Esophagus (tissue), 2 donors: ENCODE data around the gene MEOX2. TPM values are rescaled to one million over a fixed set of nuclear protein-coding genes. Genes with fewer than 3 reads are reported as not detected.

Source experiments
- H3K27ac ChIP-seq, 2 donors: one replicate each; pipeline ENCODE4 v1.5.1; 2013; ENCODE audit warnings: low read depth in 2 of 2, mild to moderate bottlenecking in 2 of 2, inconsistent platforms in 1 of 2, low read length in 1 of 2, moderate library complexity in 1 of 2
- H3K27me3 ChIP-seq, 2 donors: one replicate each; pipeline ENCODE4 v1.6.1; 2013; ENCODE audit warnings: low read length in 2 of 2, control low read depth in 1 of 2, mild to moderate bottlenecking in 1 of 2; ENCODE audit not compliant: insufficient read depth in 2 of 2, control insufficient read depth in 1 of 2
- H3K36me3 ChIP-seq, 2 donors: one replicate each; pipeline ENCODE4 v1.6.1; 2013; ENCODE audit warnings: low read length in 1 of 2; ENCODE audit not compliant: control insufficient read depth in 2 of 2, insufficient read depth in 2 of 2
- H3K4me1 ChIP-seq, 2 donors: one replicate each; pipeline ENCODE4 v1.6.1; 2013; ENCODE audit warnings: low read length in 1 of 2; ENCODE audit not compliant: control insufficient read depth in 2 of 2, insufficient read depth in 2 of 2
- H3K4me3 ChIP-seq, 2 donors: one replicate each; pipeline ENCODE4 v1.5.1; 2013; ENCODE audit warnings: low read length in 2 of 2, mild to moderate bottlenecking in 2 of 2, low read depth in 1 of 2, moderate library complexity in 1 of 2
- H3K9me3 ChIP-seq, 2 donors: one replicate each; pipeline ENCODE4 v1.6.1; 2013; ENCODE audit warnings: mild to moderate bottlenecking in 2 of 2, low read depth in 1 of 2, low read length in 1 of 2, moderate library complexity in 1 of 2; ENCODE audit not compliant: control insufficient read depth in 2 of 2, insufficient read depth in 1 of 2
- WGBS, 2 donors: extraction: QIAGEN DNeasy Blood & Tissue Kit; methylation state at CpG; one replicate each; pipeline ENCODE4 v1.1.7; 2013; 5-methylcytosine and 5-hydroxymethylcytosine counted together
- polyA plus RNA-seq, 2 donors: library from polyadenylated mRNA; stranded (reverse); fragments of 200-250 nt; gene quantifications; one replicate each; pipeline ENCODE4 v1.2.3, GENCODE V29; 2013
- donor health status: healthy with polysubstance abuse.
- donor health status: Bipolar disorder and iron deficiency.

Gene MEOX2
- polyA plus RNA-seq, 2 donors: 0.67 to 0.94 TPM

GRCh38 chr7:15682751-15683245, 3.7 kb downstream of the MEOX2 start:
- 67 to 73% methylated on average over 5 of the region's 5 CpGs for WGBS, 2 donors
- no peaks in the 10 kb centered on the region for H3K36me3 ChIP-seq
- no peak overlapping the region for H3K27ac ChIP-seq
- H3K27me3 ChIP-seq: peaks cover 0 to 10% of the 10 kb centered on the region in 2 donors
- peaks cover 0 to 6% of the 10 kb centered on the region in 2 donors for H3K4me1 ChIP-seq
- peaks cover 0 to 5% of the 10 kb centered on the region in 2 donors for H3K9me3 ChIP-seq
- no peak overlapping the region for H3K4me3 ChIP-seq

- peaks cover 0 to 5% of the 10 kb centered on the region in 2 donors for H3K9me3 ChIP-seq
- no peak overlapping the region for H3K4me3 ChIP-seq
- H3K27ac ChIP-seq: no peak overlapping the region
- H3K36me3 ChIP-seq: no peaks in the 10 kb centered on the region
- H3K27me3 ChIP-seq: peaks cover 0 to 5% of the 10 kb centered on the region in 2 donors
- peaks cover 0 to 6% of the 10 kb centered on the region in 2 donors for H3K4me1 ChIP-seq
Measured at GRCh38 chr7:15682111-15682510, 4.4 kb downstream of the MEOX2 start.

DNA sequence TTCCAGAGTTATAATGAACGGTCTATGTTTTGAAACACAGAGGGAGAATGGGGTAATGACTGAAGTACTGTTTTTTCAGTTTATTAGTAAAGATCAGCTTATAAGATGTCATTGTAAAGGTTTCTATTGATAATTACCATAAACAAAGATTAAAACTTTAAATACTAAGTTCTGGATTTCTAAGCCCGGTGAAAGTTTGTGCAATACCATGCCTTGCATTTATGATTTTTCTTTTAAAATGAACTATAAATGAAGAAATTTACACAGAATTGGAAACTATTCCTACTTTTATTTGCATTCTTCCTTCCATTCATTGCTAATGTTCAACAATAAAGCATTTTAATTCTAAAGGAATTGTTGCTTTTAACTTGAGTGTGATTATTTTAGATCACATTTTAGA, 4.9 kb downstream of the MEOX2 start:
- Histone ChIP-seq H3K27me3 (peaks cover 0 to under 1% of the 10 kb centered on the region in 2 donors), H3K9me3 (peaks cover 0 to 2% of the 10 kb centered on the region in 2 donors), H3K4me1 (peaks cover 0 to 6% of the 10 kb centered on the region in 2 donors), H3K27ac (no peak overlapping the region), H3K36me3 (no peaks in the 10 kb centered on the region), H3K4me3 (no peak overlapping the region)
- WGBS, 2 donors: 76 to 78% methylated on average over 2 of the region's 2 CpGs

- Histone ChIP-seq H3K27ac (no peak overlapping the region), H3K36me3 (no peaks in the 10 kb centered on the region), H3K9me3 (no peaks in the 10 kb centered on the region), H3K27me3 (no peaks in the 10 kb centered on the region), H3K4me1 (peaks cover 0 to 6% of the 10 kb centered on the region in 2 donors), H3K4me3 (no peak overlapping the region)
- 73 to 79% methylated on average over 1 of the region's 1 CpG for WGBS, 2 donors
Measured at GRCh38 chr7:15681186-15681585, 5.3 kb downstream of the MEOX2 start.

DNA sequence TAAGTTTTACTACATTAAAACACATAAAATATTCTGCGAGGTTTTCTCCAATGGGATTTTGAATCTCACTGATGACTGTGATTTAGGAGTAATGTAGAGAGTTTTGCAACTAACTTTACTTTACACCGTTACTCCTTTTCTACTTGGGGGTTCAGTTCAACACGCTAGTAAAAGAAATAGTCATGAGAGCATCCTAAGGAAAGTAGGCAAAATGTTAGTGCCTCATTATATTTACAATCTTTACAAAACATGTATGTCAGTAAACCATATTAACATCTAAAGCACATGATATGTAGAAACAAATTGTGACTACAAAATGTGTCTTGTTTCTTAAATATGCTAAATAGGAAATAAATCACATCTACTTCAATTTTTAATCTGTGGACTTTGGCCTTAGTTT, 6.0 kb downstream of the MEOX2 start:
- Histone ChIP-seq H3K4me3 (no peak overlapping the region), H3K36me3 (no peaks in the 10 kb centered on the region), H3K4me1 (no peaks in the 10 kb centered on the region), H3K27ac (no peak overlapping the region), H3K9me3 (no peaks in the 10 kb centered on the region), H3K27me3 (no peaks in the 10 kb centered on the region)
- WGBS, 2 donors: 82 to 88% methylated on average over 3 of the region's 3 CpGs

DNA sequence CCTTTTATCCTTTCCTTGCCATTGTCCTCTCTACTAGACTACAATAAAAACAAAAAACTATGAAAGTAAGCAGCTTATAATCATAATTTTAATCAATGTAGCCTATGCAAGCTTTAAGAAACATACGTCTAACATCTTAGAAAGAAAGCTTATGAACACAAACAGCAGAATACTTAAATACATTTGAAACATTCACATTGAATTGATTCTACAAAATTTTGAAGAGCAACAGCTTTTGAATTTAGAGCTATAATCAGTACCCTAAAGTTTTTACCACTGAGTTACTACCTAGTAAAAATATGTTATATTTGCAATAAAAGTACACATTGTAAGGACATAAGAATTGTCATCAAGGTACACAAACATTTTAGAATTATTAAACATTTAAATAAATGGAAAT, 7.2 kb downstream of the MEOX2 start:
- Histone ChIP-seq H3K36me3 (no peaks in the 10 kb centered on the region), H3K27ac (no peak overlapping the region), H3K4me1 (no peaks in the 10 kb centered on the region), H3K9me3 (no peaks in the 10 kb centered on the region), H3K4me3 (no peak overlapping the region), H3K27me3 (no peaks in the 10 kb centered on the region)
- WGBS, 2 donors: 81 to 82% methylated on average over 1 of the region's 1 CpG

DNA sequence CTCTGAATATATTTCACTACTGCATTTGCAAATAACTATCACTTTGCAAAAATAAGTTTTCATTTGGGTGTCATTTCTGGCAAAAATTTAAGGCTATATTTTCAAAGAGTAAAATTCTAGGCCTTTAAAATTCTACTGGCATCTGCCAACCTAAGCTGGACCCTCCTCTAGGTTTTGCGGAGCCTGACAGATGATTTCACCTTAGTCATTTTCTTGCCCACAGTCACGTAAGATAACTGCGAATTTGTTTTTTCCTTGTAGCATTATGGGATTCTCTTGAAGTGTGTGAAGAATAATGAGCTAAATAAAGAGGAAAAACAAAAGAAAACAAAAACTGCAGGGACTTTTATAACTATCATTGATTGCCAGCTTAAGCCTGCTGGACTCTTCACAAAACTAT, 7.8 kb downstream of the MEOX2 start:
- H3K36me3 ChIP-seq: no peaks in the 10 kb centered on the region
- H3K4me3 ChIP-seq: no peak overlapping the region
- no peak overlapping the region for H3K27ac ChIP-seq
- no peaks in the 10 kb centered on the region for H3K4me1 ChIP-seq
- 85 to 89% methylated on average over 3 of the region's 3 CpGs for WGBS, 2 donors
- H3K9me3 ChIP-seq: no peaks in the 10 kb centered on the region
- H3K27me3 ChIP-seq: no peaks in the 10 kb centered on the region

- Histone ChIP-seq H3K27me3 (no peaks in the 10 kb centered on the region), H3K4me3 (no peak overlapping the region), H3K27ac (no peak overlapping the region), H3K4me1 (no peaks in the 10 kb centered on the region), H3K9me3 (no peaks in the 10 kb centered on the region), H3K36me3 (no peaks in the 10 kb centered on the region)
- 86 to 88% methylated on average over 2 of the region's 2 CpGs for WGBS, 2 donors
Measured at GRCh38 chr7:15675379-15675778, 11.1 kb downstream of the MEOX2 start.

DNA sequence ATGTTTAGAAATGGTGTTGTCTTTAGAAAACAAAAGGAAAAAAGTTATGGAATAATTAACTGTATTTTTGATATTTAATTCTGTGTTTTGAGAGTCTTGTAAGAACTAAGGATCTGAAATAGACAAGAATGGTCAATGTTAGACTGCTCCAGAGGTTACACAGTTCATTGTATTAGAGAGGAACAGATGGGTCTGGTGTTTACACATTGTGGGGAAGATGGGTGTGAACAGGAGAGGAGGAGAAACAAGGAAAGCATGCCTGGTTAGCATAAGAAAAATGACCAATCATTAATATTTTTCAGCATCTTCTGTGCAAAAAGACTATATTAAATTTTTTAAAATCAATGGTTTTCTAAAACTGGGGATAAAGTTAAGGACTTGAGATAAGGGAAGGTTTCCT, 11.9 kb downstream of the MEOX2 start:
- H3K36me3 ChIP-seq: no peaks in the 10 kb centered on the region
- H3K4me1 ChIP-seq: no peaks in the 10 kb centered on the region
- no peaks in the 10 kb centered on the region for H3K9me3 ChIP-seq
- no peaks in the 10 kb centered on the region for H3K27me3 ChIP-seq
- H3K4me3 ChIP-seq: no peak overlapping the region
- H3K27ac ChIP-seq: no peak overlapping the region

DNA sequence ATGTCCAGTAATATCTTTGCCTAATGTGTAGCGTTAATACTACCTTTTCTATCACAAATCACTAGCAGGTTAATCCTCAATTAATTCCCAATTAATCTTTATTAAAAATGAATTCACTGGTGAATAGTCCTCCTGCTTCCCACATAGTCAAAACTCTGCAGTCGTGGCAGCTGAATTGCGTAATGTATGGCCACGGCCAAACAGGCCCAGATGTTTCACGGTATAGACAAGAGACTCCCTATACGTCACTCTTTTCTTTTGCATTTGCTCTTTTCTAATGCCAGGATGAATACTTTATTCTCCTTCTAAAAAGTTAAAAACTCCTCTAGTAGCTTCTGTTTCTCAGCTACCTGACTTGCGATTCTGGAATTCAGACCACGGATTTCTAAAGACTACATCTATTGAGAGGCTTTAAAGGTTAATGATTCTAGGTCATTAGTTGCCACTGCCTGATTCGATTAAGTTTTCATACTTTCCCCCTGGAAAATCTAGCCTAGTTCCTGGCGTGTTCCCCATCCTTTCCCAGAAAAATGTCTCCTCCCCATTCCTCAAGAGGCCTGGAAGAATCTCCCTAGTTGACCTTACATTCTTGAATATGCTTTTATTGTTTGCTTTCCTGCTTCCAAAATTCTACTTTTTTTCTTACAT, 16.9 kb downstream of the MEOX2 start:
- H3K27ac ChIP-seq: no peak overlapping the region
- no peaks in the 10 kb centered on the region for H3K4me1 ChIP-seq
- no peaks in the 10 kb centered on the region for H3K9me3 ChIP-seq
- H3K36me3 ChIP-seq: no peaks in the 10 kb centered on the region
- H3K27me3 ChIP-seq: no peaks in the 10 kb centered on the region
- WGBS, 2 donors: 82% methylated on average over 10 of the region's 10 CpGs
- no peak overlapping the region for H3K4me3 ChIP-seq
